Measurements from ENCODE around the gene ACVR1B. TPM values are rescaled to one million over a fixed set of nuclear protein-coding genes. Genes with fewer than 3 reads are reported as not detected.

Gene ACVR1B
- total and polyA plus RNA-seq, 2 experiments from 2014 or later, result 2.4 to 7.5 TPM

DNA sequence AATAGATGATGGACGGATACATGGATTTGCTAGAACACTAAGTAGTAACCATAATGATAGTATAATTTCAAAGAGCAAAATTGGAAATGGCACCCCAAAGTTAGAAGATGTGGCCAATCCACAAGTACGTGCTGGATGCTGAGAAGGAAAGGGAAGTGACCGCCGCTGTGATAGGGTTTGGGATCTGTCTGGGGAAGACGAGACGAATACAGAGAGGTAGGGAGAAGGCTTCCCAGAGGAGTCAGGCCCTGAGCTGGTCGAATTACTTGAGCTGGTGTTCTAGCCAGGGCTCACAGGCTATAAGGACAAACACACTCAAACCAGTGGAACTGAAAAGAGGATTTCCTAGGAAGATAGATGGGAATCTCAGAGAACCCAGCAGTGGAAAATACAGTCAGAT is 9.4 kb upstream of the ACVR1B start:
- TF ChIP-seq JUNB (IDR thresholded peaks at IDR 0.05; ENCODE audit: unreplicated experiment) (no peak), EZH2phosphoT487 (IDR thresholded peaks at IDR 0.05; ENCODE audit: unreplicated experiment) (no peak)
- Histone ChIP-seq H3K4me2 (no peak overlapping the region), H3K4me1 (ENCODE audit: insufficient read depth) (no peaks in the 10 kb centered on the region), H3K27me3 (ENCODE audit: insufficient read depth) (no peaks in the 10 kb centered on the region), H2AFZ (no peak overlapping the region), H3K4me3 (no peak overlapping the region), H3K36me3 (ENCODE audit: insufficient read depth) (no peaks in the 10 kb centered on the region), H4K20me1 (replicated peaks; ENCODE audit: insufficient read depth) (no peaks in the 10 kb centered on the region), H3F3A (replicated peaks; ENCODE audit: low read depth) (no peaks in the 10 kb centered on the region), H3K79me2 (replicated peaks; ENCODE audit: insufficient read depth) (no peaks in the 10 kb centered on the region), H3K9me2 (ENCODE audit: insufficient read depth) (no peaks in the 10 kb centered on the region), H3K27ac (ENCODE audit: low read depth) (no peak overlapping the region)
- Mint-ChIP-seq H3K27ac (no peak overlapping the region), H3K4me1 (peaks cover 7% of the 10 kb centered on the region), H3K36me3 (ENCODE audit: low read depth) (peaks cover 5% of the 10 kb centered on the region; the same call in 1 of the 3 replicates), H3K4me3 (no peak overlapping the region), H3K9me3 (peaks cover 14% of the 10 kb centered on the region), H3K27me3 (ENCODE audit: insufficient read depth, low read depth, poor library complexity) (peaks cover 14% of the 10 kb centered on the region)
- no peak for ATAC-seq
- DNase-seq (ENCODE audit: low spot score), result no peak

DNA sequence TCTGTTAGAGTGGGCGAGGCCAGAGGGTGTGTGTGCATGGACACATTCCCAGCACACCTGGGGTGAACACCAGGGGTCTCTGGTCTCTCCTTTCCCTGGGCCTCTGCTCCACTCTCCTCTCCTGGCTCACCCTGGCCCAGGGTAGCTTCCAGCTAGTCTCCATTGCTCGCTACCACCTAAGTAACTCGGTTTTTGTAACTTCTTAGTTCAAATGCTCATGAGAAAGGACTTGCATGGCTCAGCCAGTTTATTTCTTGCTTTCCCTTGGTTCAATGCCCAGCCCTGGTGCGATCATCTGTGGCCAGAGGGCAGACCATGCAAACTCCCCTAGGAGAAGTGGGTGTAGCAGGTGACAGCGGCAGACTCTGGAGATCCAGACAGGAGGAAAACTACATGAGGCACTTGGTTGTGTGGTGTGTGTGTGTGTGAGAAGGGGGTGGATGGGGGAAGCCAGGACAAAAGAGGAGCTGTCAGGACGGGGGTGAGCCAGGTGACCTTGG is 8.9 kb upstream of the ACVR1B start:
- H3K27ac ChIP-seq (ENCODE audit: low read depth), result no peak overlapping the region
- no peak overlapping the region for H3K4me3 ChIP-seq
- H3K79me2 ChIP-seq (replicated peaks; ENCODE audit: insufficient read depth), result no peaks in the 10 kb centered on the region
- no peaks in the 10 kb centered on the region for H3F3A ChIP-seq (replicated peaks; ENCODE audit: low read depth)
- no peaks in the 10 kb centered on the region for H4K20me1 ChIP-seq (replicated peaks; ENCODE audit: insufficient read depth)
- H2AFZ ChIP-seq, result no peak overlapping the region
- no peaks in the 10 kb centered on the region for H3K4me1 ChIP-seq (ENCODE audit: insufficient read depth)
- Mint-ChIP-seq H3K4me1 (peaks cover 7% of the 10 kb centered on the region), H3K36me3 (ENCODE audit: low read depth) (peaks cover 5% of the 10 kb centered on the region; the same call in 1 of the 3 replicates), H3K27me3 (ENCODE audit: insufficient read depth, low read depth, poor library complexity) (peaks cover 15% of the 10 kb centered on the region), H3K4me3 (no peak overlapping the region), H3K27ac (no peak overlapping the region), H3K9me3 (peaks cover 14% of the 10 kb centered on the region)
- peaks cover 4% of the 10 kb centered on the region; the same call in 1 of the 2 replicates for H3K27me3 ChIP-seq (ENCODE audit: insufficient read depth)
- ATAC-seq (no peak), DNase-seq (ENCODE audit: low spot score) (no peak)
- H3K4me2 ChIP-seq, result no peak overlapping the region
- H3K36me3 ChIP-seq (ENCODE audit: insufficient read depth), result no peaks in the 10 kb centered on the region
- no peaks in the 10 kb centered on the region for H3K9me2 ChIP-seq (ENCODE audit: insufficient read depth)
- TF ChIP-seq STAT1 (IDR thresholded peaks at IDR 0.05; ENCODE audit: unreplicated experiment) (no peak), CREB1 (CRISPR knock-in tag; IDR thresholded peaks at IDR 0.05; ENCODE audit: low read depth) (no peak), EZH2phosphoT487 (IDR thresholded peaks at IDR 0.05; ENCODE audit: unreplicated experiment) (no peak), ZNF114 (CRISPR knock-in tag; IDR thresholded peaks at IDR 0.05) (no peak), POLR2AphosphoS5 (IDR thresholded peaks at IDR 0.05; ENCODE audit: low read depth) (no peak), NANOG (IDR thresholded peaks at IDR 0.05; ENCODE audit: borderline replicate concordance) (no peak), ZNF331 (CRISPR knock-in tag; IDR thresholded peaks at IDR 0.05; ENCODE audit: low read depth) (no peak), JUNB (IDR thresholded peaks at IDR 0.05; ENCODE audit: unreplicated experiment) (no peak), EZH2 (IDR thresholded peaks at IDR 0.05; ENCODE audit: low read depth, unreplicated experiment) (no peak)
- TF ChIP-seq, protein P1, sequence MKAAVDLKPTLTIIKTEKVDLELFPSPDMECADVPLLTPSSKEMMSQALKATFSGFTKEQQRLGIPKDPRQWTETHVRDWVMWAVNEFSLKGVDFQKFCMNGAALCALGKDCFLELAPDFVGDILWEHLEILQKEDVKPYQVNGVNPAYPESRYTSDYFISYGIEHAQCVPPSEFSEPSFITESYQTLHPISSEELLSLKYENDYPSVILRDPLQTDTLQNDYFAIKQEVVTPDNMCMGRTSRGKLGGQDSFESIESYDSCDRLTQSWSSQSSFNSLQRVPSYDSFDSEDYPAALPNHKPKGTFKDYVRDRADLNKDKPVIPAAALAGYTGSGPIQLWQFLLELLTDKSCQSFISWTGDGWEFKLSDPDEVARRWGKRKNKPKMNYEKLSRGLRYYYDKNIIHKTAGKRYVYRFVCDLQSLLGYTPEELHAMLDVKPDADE (IDR thresholded peaks at IDR 0.05), result no peak
- TF ChIP-seq, protein P2, sequence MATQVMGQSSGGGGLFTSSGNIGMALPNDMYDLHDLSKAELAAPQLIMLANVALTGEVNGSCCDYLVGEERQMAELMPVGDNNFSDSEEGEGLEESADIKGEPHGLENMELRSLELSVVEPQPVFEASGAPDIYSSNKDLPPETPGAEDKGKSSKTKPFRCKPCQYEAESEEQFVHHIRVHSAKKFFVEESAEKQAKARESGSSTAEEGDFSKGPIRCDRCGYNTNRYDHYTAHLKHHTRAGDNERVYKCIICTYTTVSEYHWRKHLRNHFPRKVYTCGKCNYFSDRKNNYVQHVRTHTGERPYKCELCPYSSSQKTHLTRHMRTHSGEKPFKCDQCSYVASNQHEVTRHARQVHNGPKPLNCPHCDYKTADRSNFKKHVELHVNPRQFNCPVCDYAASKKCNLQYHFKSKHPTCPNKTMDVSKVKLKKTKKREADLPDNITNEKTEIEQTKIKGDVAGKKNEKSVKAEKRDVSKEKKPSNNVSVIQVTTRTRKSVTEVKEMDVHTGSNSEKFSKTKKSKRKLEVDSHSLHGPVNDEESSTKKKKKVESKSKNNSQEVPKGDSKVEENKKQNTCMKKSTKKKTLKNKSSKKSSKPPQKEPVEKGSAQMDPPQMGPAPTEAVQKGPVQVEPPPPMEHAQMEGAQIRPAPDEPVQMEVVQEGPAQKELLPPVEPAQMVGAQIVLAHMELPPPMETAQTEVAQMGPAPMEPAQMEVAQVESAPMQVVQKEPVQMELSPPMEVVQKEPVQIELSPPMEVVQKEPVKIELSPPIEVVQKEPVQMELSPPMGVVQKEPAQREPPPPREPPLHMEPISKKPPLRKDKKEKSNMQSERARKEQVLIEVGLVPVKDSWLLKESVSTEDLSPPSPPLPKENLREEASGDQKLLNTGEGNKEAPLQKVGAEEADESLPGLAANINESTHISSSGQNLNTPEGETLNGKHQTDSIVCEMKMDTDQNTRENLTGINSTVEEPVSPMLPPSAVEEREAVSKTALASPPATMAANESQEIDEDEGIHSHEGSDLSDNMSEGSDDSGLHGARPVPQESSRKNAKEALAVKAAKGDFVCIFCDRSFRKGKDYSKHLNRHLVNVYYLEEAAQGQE (IDR thresholded peaks at IDR 0.05; ENCODE audit: unreplicated experiment), result no peak
- TF ChIP-seq, protein P3, sequence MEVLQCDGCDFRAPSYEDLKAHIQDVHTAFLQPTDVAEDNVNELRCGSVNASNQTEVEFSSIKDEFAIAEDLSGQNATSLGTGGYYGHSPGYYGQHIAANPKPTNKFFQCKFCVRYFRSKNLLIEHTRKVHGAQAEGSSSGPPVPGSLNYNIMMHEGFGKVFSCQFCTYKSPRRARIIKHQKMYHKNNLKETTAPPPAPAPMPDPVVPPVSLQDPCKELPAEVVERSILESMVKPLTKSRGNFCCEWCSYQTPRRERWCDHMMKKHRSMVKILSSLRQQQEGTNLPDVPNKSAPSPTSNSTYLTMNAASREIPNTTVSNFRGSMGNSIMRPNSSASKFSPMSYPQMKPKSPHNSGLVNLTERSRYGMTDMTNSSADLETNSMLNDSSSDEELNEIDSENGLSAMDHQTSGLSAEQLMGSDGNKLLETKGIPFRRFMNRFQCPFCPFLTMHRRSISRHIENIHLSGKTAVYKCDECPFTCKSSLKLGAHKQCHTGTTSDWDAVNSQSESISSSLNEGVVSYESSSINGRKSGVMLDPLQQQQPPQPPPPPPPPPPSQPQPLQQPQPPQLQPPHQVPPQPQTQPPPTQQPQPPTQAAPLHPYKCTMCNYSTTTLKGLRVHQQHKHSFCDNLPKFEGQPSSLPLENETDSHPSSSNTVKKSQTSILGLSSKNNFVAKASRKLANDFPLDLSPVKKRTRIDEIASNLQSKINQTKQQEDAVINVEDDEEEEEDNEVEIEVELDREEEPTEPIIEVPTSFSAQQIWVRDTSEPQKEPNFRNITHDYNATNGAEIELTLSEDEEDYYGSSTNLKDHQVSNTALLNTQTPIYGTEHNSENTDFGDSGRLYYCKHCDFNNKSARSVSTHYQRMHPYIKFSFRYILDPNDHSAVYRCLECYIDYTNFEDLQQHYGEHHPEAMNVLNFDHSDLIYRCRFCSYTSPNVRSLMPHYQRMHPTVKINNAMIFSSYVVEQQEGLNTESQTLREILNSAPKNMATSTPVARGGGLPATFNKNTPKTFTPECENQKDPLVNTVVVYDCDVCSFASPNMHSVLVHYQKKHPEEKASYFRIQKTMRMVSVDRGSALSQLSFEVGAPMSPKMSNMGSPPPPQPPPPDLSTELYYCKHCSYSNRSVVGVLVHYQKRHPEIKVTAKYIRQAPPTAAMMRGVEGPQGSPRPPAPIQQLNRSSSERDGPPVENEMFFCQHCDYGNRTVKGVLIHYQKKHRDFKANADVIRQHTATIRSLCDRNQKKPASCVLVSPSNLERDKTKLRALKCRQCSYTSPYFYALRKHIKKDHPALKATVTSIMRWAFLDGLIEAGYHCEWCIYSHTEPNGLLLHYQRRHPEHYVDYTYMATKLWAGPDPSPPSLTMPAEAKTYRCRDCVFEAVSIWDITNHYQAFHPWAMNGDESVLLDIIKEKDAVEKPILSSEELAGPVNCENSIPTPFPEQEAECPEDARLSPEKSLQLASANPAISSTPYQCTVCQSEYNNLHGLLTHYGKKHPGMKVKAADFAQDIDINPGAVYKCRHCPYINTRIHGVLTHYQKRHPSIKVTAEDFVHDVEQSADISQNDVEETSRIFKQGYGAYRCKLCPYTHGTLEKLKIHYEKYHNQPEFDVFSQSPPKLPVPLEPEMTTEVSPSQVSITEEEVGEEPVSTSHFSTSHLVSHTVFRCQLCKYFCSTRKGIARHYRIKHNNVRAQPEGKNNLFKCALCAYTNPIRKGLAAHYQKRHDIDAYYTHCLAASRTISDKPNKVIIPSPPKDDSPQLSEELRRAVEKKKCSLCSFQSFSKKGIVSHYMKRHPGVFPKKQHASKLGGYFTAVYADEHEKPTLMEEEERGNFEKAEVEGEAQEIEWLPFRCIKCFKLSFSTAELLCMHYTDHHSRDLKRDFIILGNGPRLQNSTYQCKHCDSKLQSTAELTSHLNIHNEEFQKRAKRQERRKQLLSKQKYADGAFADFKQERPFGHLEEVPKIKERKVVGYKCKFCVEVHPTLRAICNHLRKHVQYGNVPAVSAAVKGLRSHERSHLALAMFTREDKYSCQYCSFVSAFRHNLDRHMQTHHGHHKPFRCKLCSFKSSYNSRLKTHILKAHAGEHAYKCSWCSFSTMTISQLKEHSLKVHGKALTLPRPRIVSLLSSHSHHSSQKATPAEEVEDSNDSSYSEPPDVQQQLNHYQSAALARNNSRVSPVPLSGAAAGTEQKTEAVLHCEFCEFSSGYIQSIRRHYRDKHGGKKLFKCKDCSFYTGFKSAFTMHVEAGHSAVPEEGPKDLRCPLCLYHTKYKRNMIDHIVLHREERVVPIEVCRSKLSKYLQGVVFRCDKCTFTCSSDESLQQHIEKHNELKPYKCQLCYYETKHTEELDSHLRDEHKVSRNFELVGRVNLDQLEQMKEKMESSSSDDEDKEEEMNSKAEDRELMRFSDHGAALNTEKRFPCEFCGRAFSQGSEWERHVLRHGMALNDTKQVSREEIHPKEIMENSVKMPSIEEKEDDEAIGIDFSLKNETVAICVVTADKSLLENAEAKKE (CRISPR knock-in tag; IDR thresholded peaks at IDR 0.05), result no peak

All from GM23338 (cell line).